GM12878 (cell line): ENCODE measurements around the gene SLMAP. TPM values are rescaled to one million over a fixed set of nuclear protein-coding genes. Genes with fewer than 3 reads are reported as not detected.

Experiments used
- ATAC-seq: fragments of 200-7000 bp; cut with Tn5 transposase; 3 replicates; pipeline ENCODE4 v1.9.1; 2020; ENCODE audit warnings: mild to moderate bottlenecking, moderate library complexity
- BruUV-seq: library from RNA; stranded (reverse); fragments of 400-500 nt; replicated peaks from 2 replicates; lab custom pipeline; 2021; lab: Mats Ljungman, UMichigan
- CTCF ChIA-PET: fragments of 300-600 bp; sonication (Branson Sonifier 250); formaldehyde crosslinking; extraction: SDS; loops from one replicate; lab custom pipeline; 2021; ENCODE audit warnings: inconsistent platforms; lab: Yijun Ruan, JAX
- POLR2A ChIA-PET: fragments of 350-600 bp; formaldehyde crosslinking; extraction: SDS; loops from one replicate; lab custom pipeline; 2021; ENCODE audit warnings: inconsistent platforms; lab: Charles Lee
- RAD21 ChIA-PET: fragments of 300-600 bp; sonication (Branson Sonifier 250); formaldehyde crosslinking; loops from one replicate; lab custom pipeline; 2023; ENCODE audit warnings: antibody characterized with exemption; ENCODE audit not compliant: unreplicated experiment; lab: Charles Lee
- SMC1A ChIA-PET: fragments of 300-600 bp; sonication (Branson Sonifier 250); formaldehyde crosslinking; loops from one replicate; lab custom pipeline; 2023; ENCODE audit not compliant: unreplicated experiment, uncharacterized antibody; lab: Charles Lee
- DNase-seq: peaks from one replicate; pipeline ENCODE4 v3.0.0-alpha.2; 2011; ENCODE audit warnings: low read depth, low spot score
- FAIRE-seq: peaks from 3 replicates; lab custom pipeline; 2011; peaks lifted over from hg19 to GRCh38; lab: Jason Lieb, UNC
- H2AFZ ChIP-seq: 2 replicates; pipeline ENCODE4 v1.6.0; 2011; ENCODE audit warnings: low read depth, low read length, control low read depth; ENCODE audit not compliant: control insufficient read depth
- H3K27ac ChIP-seq: 2 replicates; pipeline ENCODE4 v1.5.1; 2011; ENCODE audit warnings: control low read depth; ENCODE audit not compliant: control insufficient read depth, insufficient read depth
- H3K27me3 ChIP-seq, 2 experiments: replicated peaks in 1 of 2; 2 replicates each; pipeline versions ENCODE4 v1.6.0 to v1.6.1; 2011; ENCODE audit warnings: low read length in 1 of 2; ENCODE audit not compliant: control insufficient read depth in 2 of 2, insufficient read depth in 2 of 2
- H3K36me3 ChIP-seq, 2 experiments: 2 replicates each; pipeline ENCODE4 v1.5.1; 2011; ENCODE audit warnings: low read length in 1 of 2; ENCODE audit not compliant: control insufficient read depth in 2 of 2, insufficient read depth in 2 of 2
- H3K4me1 ChIP-seq: 2 replicates; pipeline ENCODE4 v1.6.1; 2011; ENCODE audit warnings: mild to moderate bottlenecking, low read length, moderate library complexity, mixed read lengths; ENCODE audit not compliant: control insufficient read depth, insufficient read depth
- H3K4me2 ChIP-seq: 2 replicates; pipeline ENCODE4 v1.6.0; 2011; ENCODE audit warnings: control low read depth; ENCODE audit not compliant: control insufficient read depth, insufficient read depth
- H3K4me3 ChIP-seq: fragments of 200-600 bp; sonication (generic); 2 replicates; pipeline ENCODE4 v1.5.1; 2016
- H3K79me2 ChIP-seq: 2 replicates; pipeline ENCODE4 v1.6.0; 2011; ENCODE audit warnings: low read length; ENCODE audit not compliant: control insufficient read depth, insufficient read depth
- H3K9ac ChIP-seq: 2 replicates; pipeline ENCODE4 v1.8.0; 2011; ENCODE audit warnings: low read length, control low read depth, mixed read lengths; ENCODE audit not compliant: control insufficient read depth, insufficient read depth
- H3K9me3 ChIP-seq: replicated peaks from 3 replicates; pipeline ENCODE4 v1.5.1; 2011; ENCODE audit warnings: mild to moderate bottlenecking, low read length; ENCODE audit not compliant: control insufficient read depth, insufficient read depth
- H4K20me1 ChIP-seq: 2 replicates; pipeline ENCODE4 v1.6.0; 2011; ENCODE audit not compliant: control insufficient read depth, insufficient read depth
- ATF3 ChIP-seq: IDR thresholded peaks from 2 replicates; pipeline ENCODE4 v1.6.1; 2011; ENCODE audit warnings: low read depth, mild to moderate bottlenecking, low read length, moderate library complexity, borderline replicate concordance; ENCODE audit errors: extremely low read depth
- ATF7 ChIP-seq: fragments of 450-650 bp; IDR thresholded peaks from 2 replicates; pipeline ENCODE4 v1.6.1; 2016; ENCODE audit warnings: low read depth, mild to moderate bottlenecking
- BACH1 ChIP-seq: fragments of 450-650 bp; IDR thresholded peaks from 2 replicates; pipeline ENCODE4 v1.6.1; 2017; ENCODE audit warnings: mild to moderate bottlenecking, borderline replicate concordance
- CHD2 ChIP-seq: IDR thresholded peaks from 2 replicates; pipeline ENCODE4 v1.6.1; 2011; ENCODE audit warnings: low read depth, low read length, improper control_type of control experiment, borderline replicate concordance
- DPF2 ChIP-seq: fragments of 450-650 bp; IDR thresholded peaks from 2 replicates; pipeline ENCODE4 v1.6.1; 2017; ENCODE audit warnings: mild to moderate bottlenecking
- EED ChIP-seq: sonication (generic); IDR thresholded peaks from 2 replicates; pipeline ENCODE4 v1.6.1; 2016; ENCODE audit warnings: antibody characterized with exemption, low read depth
- FOXM1 ChIP-seq: IDR thresholded peaks from 2 replicates; pipeline ENCODE4 v1.6.1; 2012; ENCODE audit warnings: low read depth, mild to moderate bottlenecking, inconsistent platforms, low read length, moderate library complexity
- GATAD2B ChIP-seq: fragments of 450-650 bp; conservative IDR thresholded peaks from 2 replicates; pipeline ENCODE4 v1.6.1; 2017; ENCODE audit warnings: low read depth, mild to moderate bottlenecking, moderate library complexity
- KLF5 ChIP-seq: fragments of 450-650 bp; IDR thresholded peaks from 2 replicates; pipeline ENCODE4 v1.6.1; 2014; ENCODE audit warnings: mild to moderate bottlenecking; ENCODE audit not compliant: partially characterized antibody
- MXI1 ChIP-seq: fragments of 150-350 bp; IDR thresholded peaks from 2 replicates; pipeline ENCODE4 v1.6.1; 2011; ENCODE audit warnings: low read depth, mild to moderate bottlenecking, inconsistent platforms, low read length, improper control_type of control experiment
- MYB ChIP-seq: fragments of 150-350 bp; IDR thresholded peaks from 2 replicates; pipeline ENCODE4 v1.6.1; 2014; ENCODE audit warnings: mild to moderate bottlenecking, low read depth, low read length, borderline replicate concordance
- NFYB ChIP-seq: IDR thresholded peaks from 2 replicates; pipeline ENCODE4 v1.6.1; 2011; ENCODE audit warnings: low read depth, mild to moderate bottlenecking, low read length, improper control_type of control experiment, moderate library complexity; ENCODE audit not compliant: insufficient read depth
- NR2F1 ChIP-seq: fragments of 450-650 bp; conservative IDR thresholded peaks from 2 replicates; pipeline ENCODE4 v1.6.1; 2017; ENCODE audit warnings: mild to moderate bottlenecking
- POLR2A ChIP-seq: IDR thresholded peaks from 2 replicates; pipeline ENCODE4 v1.6.1; 2011; ENCODE audit warnings: low read depth, mild to moderate bottlenecking, low read length
- POLR2AphosphoS5 ChIP-seq: IDR thresholded peaks from 2 replicates; pipeline ENCODE4 v1.6.1; 2011; ENCODE audit warnings: mild to moderate bottlenecking, low read length, inconsistent platforms
- RELB ChIP-seq: fragments of 450-650 bp; IDR thresholded peaks from 2 replicates; pipeline ENCODE4 v1.6.1; 2017; ENCODE audit warnings: low read depth, mild to moderate bottlenecking, moderate library complexity
- USF2 ChIP-seq: IDR thresholded peaks from 2 replicates; pipeline ENCODE4 v1.6.1; 2011; ENCODE audit warnings: low read depth, low read length, improper control_type of control experiment, borderline replicate concordance
- YBX1 ChIP-seq: fragments of 450-650 bp; IDR thresholded peaks from 2 replicates; pipeline ENCODE4 v1.6.1; 2016; ENCODE audit warnings: antibody characterized with exemption
- ZNF24 ChIP-seq: fragments of 450-650 bp; IDR thresholded peaks from 2 replicates; pipeline ENCODE4 v1.6.1; 2017; ENCODE audit warnings: antibody characterized with exemption, mild to moderate bottlenecking
- whole genome bisulfite sequencing: methylation state at CpG from one replicate; pipeline ENCODE4 v1.1.6; 2016; ENCODE audit warnings: low lambda C conversion rate; ENCODE audit not compliant: insufficient replicate concordance, insufficient coverage; ENCODE audit errors: missing lambda C conversion rate; 5-methylcytosine and 5-hydroxymethylcytosine counted together
- in situ Hi-C: fragments of 300-500 bp; cut with MboI; formaldehyde crosslinking; loops from 9 replicates; pipeline ENCODE4 v1.14.3; 2018; ENCODE audit warnings: mixed read lengths
- intact Hi-C: fragments of 100-400 bp; cut with micrococcal nuclease; formaldehyde crosslinking; loops from one replicate; pipeline ENCODE4 v1.14.2; 2022; ENCODE audit not compliant: unreplicated experiment
- polyA plus RNA-seq, 11 experiments: library from polyadenylated mRNA; depleted of rRNA in 4 of 11; unstranded in 6 of 11; stranded (reverse) in 5 of 11; fragments of >200 nt; fragmentation: Nextera tagmentation in 4 of 11; fragmentation: Illumina TruSeq in 1 of 11; extraction: Ambion mirVana in 4 of 11; extraction: Trizol in 1 of 11; gene quantifications; 1 replicate in 1 of 11; 2 replicates in 10 of 11; pipeline versions ENCODE4 v1.2.1 to v1.2.3, GENCODE V29; 2011 to 2016; ENCODE audit warnings: inconsistent platforms in 2 of 11, missing spikeins in 2 of 11, low read depth in 1 of 11
- total RNA-seq, 4 experiments: library from RNA; depleted of rRNA in 3 of 4; stranded (reverse); fragments of >200 nt in 3 of 4; fragmentation: Illumina TruSeq in 1 of 4; extraction: Trizol in 1 of 4; gene quantifications; 2 replicates each; pipeline versions ENCODE4 v1.2.1 to v1.2.3, GENCODE V29; 2013 to 2021

Gene SLMAP
- total and polyA plus RNA-seq, 10 of the 15 experiments (the other 5 are each of a cell fraction or from before 2014, with no cell fraction given): 8.3 to 43.8 (median 26.4) TPM

GRCh38 chr3:57783186-57784088, 27.3 kb downstream of the SLMAP start:
- no peak overlapping the region for H3K4me2 ChIP-seq
- ChIA-PET CTCF (interaction anchor here (0.8 to 2.0 kb wide), 5 partner anchors 14 to 25 kb away, joined by 3 to 5 read pairs (median 4); no protein-coding TSS in a partner anchor), RAD21 (interaction anchor here (1.5 kb wide), 1 partner anchor 15 kb away, joined by 4 read pairs; no protein-coding TSS in a partner anchor), POLR2A (interaction anchor here (0.6 to 1.1 kb wide), 3 partner anchors 10 to 249 kb away, joined by 4 to 6 read pairs (median 4); no protein-coding TSS in a partner anchor), SMC1A (interaction anchor here (0.6 to 2.2 kb wide), 6 partner anchors 10 to 92 kb away, joined by 3 to 10 read pairs (median 4); no protein-coding TSS in a partner anchor)
- WGBS: 90% methylated on average over 6 of the region's 6 CpGs
- peaks cover 11% of the 10 kb centered on the region for H3K4me1 ChIP-seq
- peaks cover 30% of the 10 kb centered on the region for H3K79me2 ChIP-seq
- no peak overlapping the region for H3K4me3 ChIP-seq
- H3K27me3 ChIP-seq: no peaks in the 10 kb centered on the region
- FAIRE-seq: no peak
- no peaks in the 10 kb centered on the region; the same call in 1 of the 3 replicates for H3K9me3 ChIP-seq
- DNase-seq: no peak
- peaks cover 0 to 3% of the 10 kb centered on the region in 2 experiments; a peak in 2 of 4 replicates for H3K36me3 ChIP-seq
- intact Hi-C loops (no loop called here), in situ Hi-C loops (no loop called here)
- no peaks in the 10 kb centered on the region for H4K20me1 ChIP-seq
- 0 out of 2 replicates have a peak overlapping the region, but pooled peaks have one; percentile 11 for H3K27ac ChIP-seq
- H3K9ac ChIP-seq: no peak overlapping the region
- no TSS peak for BruUV-seq
- no peak for ATAC-seq
- no peak overlapping the region for H2AFZ ChIP-seq
- no peak for TF ChIP-seq KLF5
- no peak for TF ChIP-seq MXI1
- no peak for TF ChIP-seq ZNF24
- no peak for TF ChIP-seq DPF2
- TF ChIP-seq ATF7: no peak
- TF ChIP-seq POLR2AphosphoS5: no peak
- TF ChIP-seq RELB: no peak
- no peak for TF ChIP-seq NFYB
- TF ChIP-seq BACH1: no peak
- no peak for TF ChIP-seq NR2F1
- no peak for TF ChIP-seq ATF3
- TF ChIP-seq FOXM1: no peak
- TF ChIP-seq CHD2: no peak
- TF ChIP-seq MYB: no peak
- no peak for TF ChIP-seq YBX1
- TF ChIP-seq POLR2A: no peak
- no peak for TF ChIP-seq GATAD2B
- no peak for TF ChIP-seq USF2
- TF ChIP-seq EED: no peak
